ENCODE data around the gene FAM110D.

Gene FAM110D

DNA sequence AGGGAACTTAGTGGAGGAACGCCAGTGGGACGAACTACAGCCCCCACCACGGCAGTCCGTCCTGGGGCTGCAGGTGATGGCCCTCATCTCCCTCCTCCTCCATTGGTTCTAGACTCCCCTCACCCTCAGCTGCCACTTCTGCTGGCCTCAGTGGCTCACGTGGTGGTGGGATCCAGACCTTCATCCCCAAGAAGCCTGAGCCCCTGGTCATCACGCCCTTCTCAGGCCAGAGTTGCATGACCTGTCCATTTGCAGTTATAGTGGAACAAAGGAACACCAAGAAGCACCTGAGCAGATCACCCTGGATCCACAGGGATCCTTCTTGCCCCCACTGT lies 13.0 kb upstream of the FAM110D start:
- TF ChIP-seq CTCF (IDR thresholded peaks at IDR 0.05; ENCODE audit: control extremely low read depth, extremely low read depth, low read depth, missing control alignments) = no peak

GRCh38 chr1:26148887-26149286 lies 10.0 kb upstream of the FAM110D start:
- POLR2A ChIA-PET = no interaction called here
- DNase-seq (ENCODE audit: extremely low spot score) = no peak
- CTCF ChIA-PET = interaction anchor here (8.2 kb wide), 1 partner anchor 38 kb away, joined by 115 read pairs; the partner anchor contains the start of gene PDIK1L
- TF ChIP-seq CTCF (IDR thresholded peaks at IDR 0.05; ENCODE audit: control extremely low read depth, extremely low read depth, low read depth, missing control alignments) = no peak

More for the DNA sequence above, 13.0 kb upstream of the FAM110D start:
- POLR2A ChIA-PET = no interaction called here
- CTCF ChIA-PET = interaction anchor here (1.1 to 8.5 kb wide), 17 partner anchors 10 to 271 kb away, joined by 3 to 151 read pairs (median 8); partner anchors contain the start of genes C1orf232, PDIK1L and ZNF593
- no peak for DNase-seq (ENCODE audit: extremely low spot score)

- TF ChIP-seq CTCF (IDR thresholded peaks at IDR 0.05; ENCODE audit: control extremely low read depth, extremely low read depth, low read depth, missing control alignments) = no peak
- ChIA-PET POLR2A (no interaction called here), CTCF (interaction anchor here (1.1 to 5.0 kb wide), 3 partner anchors 8 to 49 kb away, joined by 3 to 37 read pairs (median 3); no protein-coding TSS in a partner anchor)
- no peak for DNase-seq (ENCODE audit: extremely low spot score)
Measured at GRCh38 chr1:26153966-26154532, 4.8 kb upstream of the FAM110D start.

GRCh38 chr1:26154750-26155149 lies 4.1 kb upstream of the FAM110D start:
- ChIA-PET POLR2A (no interaction called here), CTCF (interaction anchor here (1.1 to 5.0 kb wide), 4 partner anchors 9 to 50 kb away, joined by 3 to 37 read pairs (median 6); partner anchors contain the start of gene ZNF593)
- no peak for TF ChIP-seq CTCF (IDR thresholded peaks at IDR 0.05; ENCODE audit: control extremely low read depth, extremely low read depth, low read depth, missing control alignments)
- no peak for DNase-seq (ENCODE audit: extremely low spot score)

- TF ChIP-seq CTCF (IDR thresholded peaks at IDR 0.05; ENCODE audit: control extremely low read depth, extremely low read depth, low read depth, missing control alignments) = no peak
- peak; percentile 22 for DNase-seq (ENCODE audit: extremely low spot score)
- ChIA-PET CTCF (interaction anchor here (1.4 to 5.0 kb wide), 4 partner anchors 10 to 44 kb away, joined by 3 to 37 read pairs (median 6); partner anchors contain the start of genes PDIK1L and ZNF593), POLR2A (no interaction called here)
Measured at GRCh38 chr1:26155370-26156284, 3.3 kb upstream of the FAM110D start.

GRCh38 chr1:26156285-26157038 lies 2.4 kb upstream of the FAM110D start:
- TF ChIP-seq CTCF (IDR thresholded peaks at IDR 0.05; ENCODE audit: control extremely low read depth, extremely low read depth, low read depth, missing control alignments) = no peak
- DNase-seq (ENCODE audit: extremely low spot score) = no peak
- ChIA-PET CTCF (interaction anchor here (1.2 to 5.0 kb wide), 8 partner anchors 11 to 77 kb away, joined by 3 to 37 read pairs (median 5); partner anchors contain the start of genes CEP85, PDIK1L and ZNF593), POLR2A (no interaction called here)
